ENCODE results near the gene MROH7. TPM values are rescaled to one million over a fixed set of nuclear protein-coding genes. Genes with fewer than 3 reads are reported as not detected.

The MROH7 gene
- total and polyA plus RNA-seq, 4 donors = 0.07 to 2.8 (median 0.58) TPM

DNA sequence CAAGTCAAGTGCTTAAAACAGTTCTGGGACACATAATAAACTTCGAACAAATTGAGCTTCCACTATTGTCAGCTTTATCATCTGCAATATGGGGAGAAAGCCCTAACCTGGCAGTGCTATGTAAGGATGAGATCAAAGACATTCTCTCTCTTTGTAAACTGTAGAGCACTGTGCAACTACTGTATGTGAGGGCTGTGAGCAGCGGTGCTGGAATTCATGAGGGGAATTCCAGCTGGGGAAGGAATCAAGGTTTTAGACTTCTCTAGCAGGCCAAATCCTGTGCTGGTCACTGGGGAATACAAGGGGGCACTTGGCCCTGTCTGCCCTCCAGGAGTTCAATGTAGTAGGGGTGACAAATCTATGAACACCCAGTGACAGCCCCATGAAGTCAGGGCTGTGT lies 27.6 kb upstream of the MROH7 start:
- H3K9ac ChIP-seq (ENCODE audit: low read depth in 1 of 2, low read length in 2 of 2) = no peak overlapping the region
- H3K4me1 ChIP-seq (ENCODE audit: control insufficient read depth in 4 of 4, insufficient read depth in 4 of 4, low read length in 3 of 4) = no peaks in the 10 kb centered on the region
- WGBS = 92% methylated on average over 2 of the region's 2 CpGs
- no peak overlapping the region for H3K27ac ChIP-seq (ENCODE audit: low read depth in 1 of 2, low read length in 2 of 2)
- H3K4me3 ChIP-seq (ENCODE audit: low read depth in 1 of 3, low read length in 3 of 3) = no peak overlapping the region
- peaks cover 0 to 34% (median 7%) of the 10 kb centered on the region in 4 donors for H3K36me3 ChIP-seq (ENCODE audit: control insufficient read depth in 4 of 4, insufficient read depth in 3 of 4, low read depth in 1 of 4, low read length in 3 of 4)
- no peaks in the 10 kb centered on the region for H3K9me3 ChIP-seq (ENCODE audit: control insufficient read depth in 4 of 4, low read length in 3 of 4)
- TF ChIP-seq, protein P1, sequence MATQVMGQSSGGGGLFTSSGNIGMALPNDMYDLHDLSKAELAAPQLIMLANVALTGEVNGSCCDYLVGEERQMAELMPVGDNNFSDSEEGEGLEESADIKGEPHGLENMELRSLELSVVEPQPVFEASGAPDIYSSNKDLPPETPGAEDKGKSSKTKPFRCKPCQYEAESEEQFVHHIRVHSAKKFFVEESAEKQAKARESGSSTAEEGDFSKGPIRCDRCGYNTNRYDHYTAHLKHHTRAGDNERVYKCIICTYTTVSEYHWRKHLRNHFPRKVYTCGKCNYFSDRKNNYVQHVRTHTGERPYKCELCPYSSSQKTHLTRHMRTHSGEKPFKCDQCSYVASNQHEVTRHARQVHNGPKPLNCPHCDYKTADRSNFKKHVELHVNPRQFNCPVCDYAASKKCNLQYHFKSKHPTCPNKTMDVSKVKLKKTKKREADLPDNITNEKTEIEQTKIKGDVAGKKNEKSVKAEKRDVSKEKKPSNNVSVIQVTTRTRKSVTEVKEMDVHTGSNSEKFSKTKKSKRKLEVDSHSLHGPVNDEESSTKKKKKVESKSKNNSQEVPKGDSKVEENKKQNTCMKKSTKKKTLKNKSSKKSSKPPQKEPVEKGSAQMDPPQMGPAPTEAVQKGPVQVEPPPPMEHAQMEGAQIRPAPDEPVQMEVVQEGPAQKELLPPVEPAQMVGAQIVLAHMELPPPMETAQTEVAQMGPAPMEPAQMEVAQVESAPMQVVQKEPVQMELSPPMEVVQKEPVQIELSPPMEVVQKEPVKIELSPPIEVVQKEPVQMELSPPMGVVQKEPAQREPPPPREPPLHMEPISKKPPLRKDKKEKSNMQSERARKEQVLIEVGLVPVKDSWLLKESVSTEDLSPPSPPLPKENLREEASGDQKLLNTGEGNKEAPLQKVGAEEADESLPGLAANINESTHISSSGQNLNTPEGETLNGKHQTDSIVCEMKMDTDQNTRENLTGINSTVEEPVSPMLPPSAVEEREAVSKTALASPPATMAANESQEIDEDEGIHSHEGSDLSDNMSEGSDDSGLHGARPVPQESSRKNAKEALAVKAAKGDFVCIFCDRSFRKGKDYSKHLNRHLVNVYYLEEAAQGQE (IDR thresholded peaks at IDR 0.05) = no peak
- TF ChIP-seq, protein P2, sequence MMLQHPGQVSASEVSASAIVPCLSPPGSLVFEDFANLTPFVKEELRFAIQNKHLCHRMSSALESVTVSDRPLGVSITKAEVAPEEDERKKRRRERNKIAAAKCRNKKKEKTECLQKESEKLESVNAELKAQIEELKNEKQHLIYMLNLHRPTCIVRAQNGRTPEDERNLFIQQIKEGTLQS (IDR thresholded peaks at IDR 0.05) = no peak
- TF ChIP-seq RAD21 (IDR thresholded peaks at IDR 0.05) (no peak), NR2F2 (IDR thresholded peaks at IDR 0.05) (no peak), JUND (IDR thresholded peaks at IDR 0.05) (no peak), YY1 (IDR thresholded peaks at IDR 0.05) (no peak), GABPA (IDR thresholded peaks at IDR 0.05 in 1 of 2, conservative IDR thresholded peaks at IDR 0.05 in 1 of 2) (no peak), EGR1 (IDR thresholded peaks at IDR 0.05; ENCODE audit: low read depth in 2 of 2) (no peak), HNF4G (IDR thresholded peaks at IDR 0.05) (no peak), RXRA (IDR thresholded peaks at IDR 0.05) (no peak), HNF4A (conservative IDR thresholded peaks at IDR 0.05) (no peak), FOXA1 (IDR thresholded peaks at IDR 0.05) (no peak), FOXA2 (IDR thresholded peaks at IDR 0.05) (no peak)
- TF ChIP-seq, protein P3, sequence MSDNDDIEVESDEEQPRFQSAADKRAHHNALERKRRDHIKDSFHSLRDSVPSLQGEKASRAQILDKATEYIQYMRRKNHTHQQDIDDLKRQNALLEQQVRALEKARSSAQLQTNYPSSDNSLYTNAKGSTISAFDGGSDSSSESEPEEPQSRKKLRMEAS (IDR thresholded peaks at IDR 0.05) = no peak
- TF ChIP-seq, protein P4, sequence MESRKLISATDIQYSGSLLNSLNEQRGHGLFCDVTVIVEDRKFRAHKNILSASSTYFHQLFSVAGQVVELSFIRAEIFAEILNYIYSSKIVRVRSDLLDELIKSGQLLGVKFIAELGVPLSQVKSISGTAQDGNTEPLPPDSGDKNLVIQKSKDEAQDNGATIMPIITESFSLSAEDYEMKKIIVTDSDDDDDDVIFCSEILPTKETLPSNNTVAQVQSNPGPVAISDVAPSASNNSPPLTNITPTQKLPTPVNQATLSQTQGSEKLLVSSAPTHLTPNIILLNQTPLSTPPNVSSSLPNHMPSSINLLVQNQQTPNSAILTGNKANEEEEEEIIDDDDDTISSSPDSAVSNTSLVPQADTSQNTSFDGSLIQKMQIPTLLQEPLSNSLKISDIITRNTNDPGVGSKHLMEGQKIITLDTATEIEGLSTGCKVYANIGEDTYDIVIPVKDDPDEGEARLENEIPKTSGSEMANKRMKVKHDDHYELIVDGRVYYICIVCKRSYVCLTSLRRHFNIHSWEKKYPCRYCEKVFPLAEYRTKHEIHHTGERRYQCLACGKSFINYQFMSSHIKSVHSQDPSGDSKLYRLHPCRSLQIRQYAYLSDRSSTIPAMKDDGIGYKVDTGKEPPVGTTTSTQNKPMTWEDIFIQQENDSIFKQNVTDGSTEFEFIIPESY (IDR thresholded peaks at IDR 0.05) = no peak
- no peaks in the 10 kb centered on the region for H3K27me3 ChIP-seq (ENCODE audit: control insufficient read depth in 4 of 4, insufficient read depth in 4 of 4, low read length in 3 of 4)
- no peak for DNase-seq (ENCODE audit: low spot score)

DNA sequence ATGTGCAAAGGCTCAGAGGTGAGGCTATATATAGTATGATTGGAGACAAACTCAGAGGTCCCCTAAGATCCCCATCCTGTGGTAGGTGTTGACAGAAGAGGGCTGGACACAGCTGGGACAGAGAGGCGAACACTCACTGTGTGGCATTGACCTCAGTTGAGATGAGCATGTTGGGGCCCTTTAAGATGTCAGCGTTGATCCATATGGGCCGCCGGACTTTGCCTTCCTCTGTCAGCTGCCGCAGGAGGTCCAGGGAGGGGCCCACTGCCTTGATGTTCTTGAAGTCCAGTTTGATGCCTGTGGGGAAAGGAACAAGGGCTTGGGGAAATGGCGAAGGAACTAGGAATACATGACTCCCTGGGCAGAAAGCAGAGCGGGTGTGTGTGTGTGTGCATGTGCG lies 27.0 kb upstream of the MROH7 start:
- Histone ChIP-seq H3K4me1 (ENCODE audit: control insufficient read depth in 4 of 4, insufficient read depth in 4 of 4, low read length in 3 of 4) (no peaks in the 10 kb centered on the region), H3K27me3 (ENCODE audit: control insufficient read depth in 4 of 4, insufficient read depth in 4 of 4, low read length in 3 of 4) (no peaks in the 10 kb centered on the region), H3K9ac (ENCODE audit: low read depth in 1 of 2, low read length in 2 of 2) (no peak overlapping the region), H3K36me3 (ENCODE audit: control insufficient read depth in 4 of 4, insufficient read depth in 3 of 4, low read depth in 1 of 4, low read length in 3 of 4) (peaks cover 0 to 30% (median 7%) of the 10 kb centered on the region in 4 donors), H3K4me3 (ENCODE audit: low read depth in 1 of 3, low read length in 3 of 3) (no peak overlapping the region), H3K27ac (ENCODE audit: low read depth in 1 of 2, low read length in 2 of 2) (no peak overlapping the region), H3K9me3 (ENCODE audit: control insufficient read depth in 4 of 4, low read length in 3 of 4) (no peaks in the 10 kb centered on the region)
- DNase-seq (ENCODE audit: low spot score) = no peak
- TF ChIP-seq HNF4G (IDR thresholded peaks at IDR 0.05) (no peak), RXRA (IDR thresholded peaks at IDR 0.05) (no peak), TAF1 (conservative IDR thresholded peaks at IDR 0.05) (no peak), RAD21 (IDR thresholded peaks at IDR 0.05) (no peak), FOXA2 (IDR thresholded peaks at IDR 0.05) (no peak), JUND (IDR thresholded peaks at IDR 0.05) (no peak), HNF4A (conservative IDR thresholded peaks at IDR 0.05) (no peak), FOXA1 (IDR thresholded peaks at IDR 0.05) (no peak), EGR1 (IDR thresholded peaks at IDR 0.05; ENCODE audit: low read depth in 2 of 2) (no peak)
- TF ChIP-seq, protein P2 (IDR thresholded peaks at IDR 0.05) = no peak
- TF ChIP-seq, protein P1 (IDR thresholded peaks at IDR 0.05) = no peak
- WGBS = 78% methylated on average over 8 of the region's 8 CpGs

Data from liver (tissue), 9 donors.